ENCODE measurements around the gene CYTH3.

CYTH3 gene

GRCh38 chr7:6182993-6183392 lies 89.4 kb downstream of the CYTH3 start:
- no peak for DNase-seq

DNA sequence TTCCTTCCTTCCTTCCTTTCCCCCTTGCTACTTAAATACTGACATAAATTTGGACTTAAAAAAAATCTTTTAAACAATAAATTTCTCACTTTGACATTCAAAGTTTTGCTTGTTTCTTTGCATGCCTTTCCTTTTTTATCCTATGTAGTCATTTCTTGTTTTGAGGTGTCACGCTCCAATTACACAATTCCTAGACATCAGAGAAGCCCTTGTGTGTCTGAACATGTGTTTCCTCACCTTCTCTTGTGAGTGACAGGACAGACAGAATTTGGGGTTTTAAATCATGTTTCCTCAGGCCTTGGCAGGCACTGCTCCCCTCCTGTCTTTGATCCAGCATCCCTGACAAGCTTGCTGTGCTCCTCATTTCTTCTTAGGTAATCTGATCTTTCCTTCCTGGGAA lies 91.3 kb downstream of the CYTH3 start:
- no peak for DNase-seq

DNA sequence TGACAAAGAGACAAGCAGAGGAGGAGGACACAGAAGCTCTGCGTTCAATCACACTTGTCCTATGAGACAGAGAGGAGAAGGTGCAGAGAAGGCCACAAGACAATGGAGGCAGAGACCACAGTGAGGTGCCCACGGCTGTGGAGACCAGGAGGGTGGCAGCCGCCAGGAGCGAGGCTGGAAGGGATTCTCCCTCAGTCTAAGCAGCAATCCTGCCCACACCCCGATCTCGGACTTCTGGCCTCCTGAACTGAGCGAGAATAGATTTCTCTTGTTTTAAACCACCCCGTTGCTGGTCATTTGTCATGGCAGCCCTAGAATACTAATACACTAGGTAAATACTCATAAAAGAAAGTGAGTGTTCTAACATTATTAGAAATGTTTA lies 92.1 kb downstream of the CYTH3 start:
- DNase-seq = no peak

DNA sequence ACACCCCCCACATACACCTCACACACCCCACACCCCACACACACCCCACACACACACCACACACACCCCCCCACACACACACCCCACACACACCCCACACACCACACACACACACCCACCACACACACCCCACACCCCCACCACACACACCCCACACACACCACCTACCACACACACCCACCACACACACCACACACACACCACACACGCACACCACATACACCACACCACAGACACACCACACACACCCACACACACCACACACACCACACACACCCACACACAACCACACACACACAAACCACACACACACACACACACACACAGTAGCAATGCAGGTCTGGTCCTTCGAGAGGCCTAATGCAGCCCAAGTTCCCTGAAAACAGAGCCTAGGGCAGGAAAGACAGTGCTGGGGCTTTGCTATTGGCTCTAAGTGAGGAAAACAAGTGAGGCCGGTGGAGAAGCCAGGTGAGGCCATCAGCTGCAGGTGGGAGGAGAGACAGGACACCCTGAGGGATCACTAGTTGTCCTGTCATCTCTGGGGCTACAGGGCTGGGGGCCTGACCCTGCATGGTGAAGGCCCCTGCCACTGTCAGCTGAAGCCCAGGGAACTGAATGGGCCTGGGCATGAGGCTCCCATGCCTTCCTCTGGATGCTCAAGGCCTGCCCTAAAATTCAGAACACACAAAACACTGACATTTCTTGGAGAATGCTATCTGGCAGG lies 92.6 kb downstream of the CYTH3 start:
- no peak for DNase-seq

GRCh38 chr7:6178298-6179029 lies 94.0 kb downstream of the CYTH3 start:
- no peak for DNase-seq

GRCh38 chr7:6175645-6176044 lies 96.8 kb downstream of the CYTH3 start:
- DNase-seq = no peak

- no peak for DNase-seq
Measured at GRCh38 chr7:6172910-6173295, 99.5 kb downstream of the CYTH3 start.

DNA sequence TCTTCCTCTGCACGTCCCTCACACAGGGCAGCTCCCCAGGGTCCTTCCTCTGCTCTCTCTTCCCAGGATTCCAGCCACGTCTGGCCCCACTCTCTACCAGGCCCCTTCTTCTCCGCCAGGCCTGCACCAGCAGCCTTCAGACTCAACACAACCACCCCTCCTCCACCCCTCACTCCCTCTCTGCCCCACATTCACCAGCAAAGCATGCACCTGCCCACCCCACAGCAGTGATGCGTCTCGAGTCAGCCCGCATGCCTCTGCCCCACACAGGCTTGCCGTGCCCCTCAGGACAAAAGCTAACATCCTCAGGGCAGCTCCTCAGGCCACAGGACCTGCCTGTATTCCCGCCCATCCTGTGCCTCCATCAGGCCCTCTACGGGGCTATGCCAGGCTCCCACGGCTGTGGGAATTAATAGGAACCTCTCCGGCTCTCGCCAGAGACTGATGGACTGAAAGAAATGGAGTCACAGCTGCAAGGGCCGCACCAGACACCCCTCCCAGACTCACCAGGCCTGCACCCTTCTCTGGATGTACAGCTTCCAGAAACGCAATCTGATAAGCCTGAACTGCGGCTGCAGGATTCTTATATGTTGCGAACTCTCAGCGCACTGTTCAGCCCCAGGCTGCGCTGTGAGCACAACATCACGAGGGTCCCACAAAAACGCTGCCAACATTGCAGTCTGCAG lies 100.1 kb downstream of the CYTH3 start:
- DNase-seq = no peak

DNA sequence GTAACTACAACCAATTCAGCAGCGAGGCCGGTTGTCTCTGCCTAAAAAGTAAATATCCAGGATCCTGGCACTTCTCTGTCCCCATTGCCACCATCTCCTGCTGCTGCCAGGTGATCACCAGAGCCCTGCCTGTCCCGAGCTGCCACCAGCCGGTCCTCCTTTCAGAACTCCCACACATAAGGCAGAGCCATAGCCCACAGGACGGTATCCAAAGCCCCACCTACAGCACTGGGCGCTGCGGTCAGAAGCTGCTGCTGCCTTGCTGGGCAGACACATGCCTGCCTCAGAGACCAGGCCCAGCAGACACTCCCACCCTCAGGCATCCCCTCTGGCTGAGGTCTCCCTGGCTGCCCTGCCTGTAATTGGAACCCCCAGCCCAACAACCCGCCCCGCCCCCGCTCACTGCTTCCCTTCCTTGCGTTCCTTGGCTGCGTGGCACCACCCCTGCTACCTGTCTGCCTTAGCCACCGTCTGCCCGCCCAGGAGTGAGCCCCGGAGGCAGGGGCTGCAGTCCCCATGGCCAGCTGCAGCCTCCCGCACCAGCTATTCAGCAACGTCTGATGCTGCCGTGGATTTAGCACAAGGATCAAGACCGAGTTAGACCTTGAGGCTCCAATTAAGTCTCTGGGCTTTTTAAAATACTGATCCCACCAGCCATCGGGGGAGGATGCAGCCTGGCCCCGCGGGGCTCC lies 100.7 kb downstream of the CYTH3 start:
- DNase-seq = no peak

DNA sequence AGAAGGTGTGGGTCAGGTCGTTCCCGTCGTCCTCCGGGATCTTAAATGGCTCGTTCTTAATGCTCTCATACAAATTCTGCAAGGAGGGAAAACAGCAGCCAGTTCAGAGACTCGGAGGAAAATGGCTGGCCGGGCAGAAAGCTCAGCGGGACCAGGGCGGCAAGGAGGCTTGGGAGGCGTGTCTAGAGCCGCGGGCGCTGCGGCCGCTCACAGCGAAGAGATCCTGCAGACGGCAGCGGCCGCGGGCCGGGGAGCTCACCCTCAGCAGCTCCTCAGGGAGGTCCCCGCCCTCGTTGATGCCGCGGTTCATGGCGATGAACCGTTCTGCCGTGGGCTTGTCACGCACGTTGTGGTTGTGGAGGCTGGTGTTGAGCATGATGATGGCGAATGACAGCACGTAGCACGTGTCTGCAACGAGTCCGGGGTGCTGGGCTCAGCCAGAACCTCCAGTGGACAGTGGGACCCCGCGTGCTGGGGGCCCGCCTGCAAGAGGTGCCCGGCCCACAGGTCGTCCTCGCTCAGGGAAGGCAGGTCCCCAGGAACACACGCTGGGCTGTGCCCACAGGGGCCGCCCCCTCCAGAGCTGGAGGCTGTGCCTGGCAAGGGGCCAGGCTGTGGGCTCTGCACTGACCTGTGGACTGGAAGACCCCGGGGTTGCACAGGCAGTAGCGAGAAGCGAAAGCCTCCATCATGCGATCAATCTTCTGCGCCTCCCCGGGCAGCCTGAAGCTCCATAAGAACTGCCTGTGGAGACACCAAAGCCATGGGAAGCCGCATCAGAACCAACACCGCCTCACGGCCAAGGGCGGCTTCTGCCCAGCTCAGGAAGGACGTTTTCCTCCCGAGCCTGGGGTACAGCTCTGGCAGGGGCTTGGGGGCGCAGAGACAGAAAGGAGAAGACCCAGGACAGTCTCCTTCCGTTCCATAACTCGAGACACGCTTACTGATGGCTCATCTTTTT lies 101.6 kb downstream of the CYTH3 start:
- no peak for DNase-seq

GRCh38 chr7:6169805-6170520 lies 102.5 kb downstream of the CYTH3 start:
- no peak for DNase-seq

DNA sequence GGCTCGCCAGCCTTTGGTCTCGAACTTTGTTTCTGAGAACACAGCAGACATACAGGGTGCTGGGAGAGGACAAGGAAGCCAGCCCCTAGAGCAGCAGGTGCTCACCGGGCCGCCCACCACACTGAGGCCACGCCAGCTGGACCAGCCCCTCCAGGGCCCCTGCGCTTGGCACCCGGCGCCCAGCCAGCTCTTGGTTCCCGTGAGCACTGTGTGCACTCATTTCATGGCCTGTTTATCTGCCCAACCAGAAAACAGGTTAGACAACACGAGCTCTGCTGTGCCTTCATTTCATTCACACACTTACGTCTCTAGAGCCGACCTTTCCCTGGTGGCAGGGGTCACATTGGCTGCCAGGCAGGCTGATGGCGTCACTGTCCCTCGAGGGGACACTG lies 104.0 kb downstream of the CYTH3 start:
- DNase-seq = no peak

GRCh38 chr7:6167587-6168476 lies 104.6 kb downstream of the CYTH3 start:
- DNase-seq = no peak

GRCh38 chr7:6167004-6167551 lies 105.3 kb downstream of the CYTH3 start:
- no peak for DNase-seq

GRCh38 chr7:6166443-6166891 lies 106.0 kb downstream of the CYTH3 start:
- DNase-seq = no peak

GRCh38 chr7:6165521-6166320 lies 106.7 kb downstream of the CYTH3 start:
- DNase-seq = no peak

DNA sequence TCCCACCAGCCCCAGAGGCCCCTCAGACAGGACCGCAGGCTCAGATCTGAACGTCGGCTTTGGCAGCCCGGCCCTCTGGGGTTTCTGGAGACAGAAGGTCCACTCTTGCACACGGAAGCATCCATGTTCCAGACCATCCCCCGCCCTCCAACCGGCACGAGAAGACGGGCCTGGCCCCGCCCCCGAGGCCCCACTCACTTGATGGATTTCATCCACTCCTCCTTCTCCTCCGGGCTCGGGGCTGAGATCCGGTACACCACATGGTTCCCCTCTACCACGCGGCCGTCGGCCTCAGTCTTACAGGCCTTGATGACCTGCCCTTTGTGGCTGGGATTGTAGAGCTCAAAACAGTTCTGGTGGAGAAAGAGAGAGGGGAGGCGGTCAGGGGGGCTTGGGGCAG lies 107.3 kb downstream of the CYTH3 start:
- no peak for DNase-seq

DNA sequence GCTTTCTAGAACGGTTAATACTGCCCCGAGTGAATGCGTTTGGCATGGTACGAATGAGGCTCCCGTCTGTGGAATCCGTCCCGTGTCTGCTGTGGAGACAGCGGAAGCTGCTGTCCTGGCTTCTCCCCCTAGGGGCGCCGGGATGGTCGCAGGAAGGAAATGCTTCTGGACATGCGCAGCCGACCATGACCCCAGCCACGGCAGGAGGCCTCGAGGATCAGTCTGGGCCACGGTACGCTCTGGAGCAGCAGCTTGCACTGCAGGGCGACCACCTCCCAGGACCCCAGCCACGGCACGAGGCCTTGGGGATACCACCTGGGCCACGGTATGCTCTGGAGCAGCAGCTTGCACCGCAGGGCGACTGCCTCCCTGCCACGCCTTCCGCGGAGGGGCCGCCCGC lies 107.9 kb downstream of the CYTH3 start:
- DNase-seq = no peak

GRCh38 chr7:6164010-6164409 lies 108.4 kb downstream of the CYTH3 start:
- DNase-seq = no peak

All from activated gamma-delta T cell treated with Interleukin-2 at 50 U/mL for 16 hours (primary cell).